MG63 (cell line): ENCODE measurements around the gene RPS16. TPM values are rescaled to one million over a fixed set of nuclear protein-coding genes. Genes with fewer than 3 reads are reported as not detected.
"Not testable (repeated sequence)": the region's sequence is repeated elsewhere in the genome, so short reads cannot be mapped to it uniquely, and the experiment has no call there.

Source experiments
- DNase-seq: peaks from one replicate; pipeline ENCODE4 v3.0.0-alpha.2; 2020
- H3K27me3 ChIP-seq: fragments of 250-450 bp; sonication (Bioruptor Pico); 2 replicates; pipeline ENCODE4 v1.5.1; 2020; ENCODE audit warnings: mild to moderate bottlenecking, moderate library complexity
- H3K36me3 ChIP-seq: fragments of 250-450 bp; sonication (Bioruptor Pico); 2 replicates; pipeline ENCODE4 v1.5.1; 2020; ENCODE audit warnings: mild to moderate bottlenecking, moderate library complexity
- H3K4me3 ChIP-seq: fragments of 250-450 bp; sonication (Bioruptor Pico); 2 replicates; pipeline ENCODE4 v1.5.1; 2020; ENCODE audit warnings: mild to moderate bottlenecking, moderate library complexity
- H3K9me3 ChIP-seq: fragments of 250-450 bp; sonication (Bioruptor Pico); 2 replicates; pipeline ENCODE4 v1.5.1; 2020; ENCODE audit warnings: mild to moderate bottlenecking, moderate library complexity
- total RNA-seq: library from RNA; depleted of rRNA; stranded (reverse); fragments of >200 nt; shearing (Covaris generic); gene quantifications from 2 replicates; pipeline ENCODE4 v1.2.3, GENCODE V29; 2014; ENCODE audit warnings: low replicate concordance

The RPS16 gene
- total RNA-seq, 1 experiment from 2014 or later: 97.8 TPM

DNA sequence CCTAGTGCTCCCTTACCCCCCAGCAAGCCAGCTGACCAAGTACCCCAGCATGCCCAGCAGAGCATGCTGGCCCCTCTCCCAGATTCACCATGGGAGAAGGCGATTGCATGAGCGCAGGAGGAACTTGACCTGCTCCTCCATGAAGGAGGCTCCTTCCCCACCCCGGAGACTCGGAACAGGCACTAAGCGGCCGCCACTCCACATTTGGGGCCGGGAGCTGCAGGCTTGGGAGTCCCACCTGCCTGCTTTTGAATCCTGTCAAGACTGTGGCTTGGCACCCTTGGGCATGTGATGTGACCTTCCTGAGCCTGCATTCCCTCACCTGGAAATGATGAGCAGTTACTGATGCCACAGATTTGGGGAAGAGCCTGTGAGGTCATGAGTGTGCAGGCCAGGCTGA lies 32.2 kb upstream of the RPS16 start:
- Histone ChIP-seq H3K36me3 (peaks cover 96% of the 10 kb centered on the region), H3K9me3 (no peaks in the 10 kb centered on the region), H3K4me3 (no peak overlapping the region), H3K27me3 (no peaks in the 10 kb centered on the region)
- no peak for DNase-seq

GRCh38 chr19:39465956-39466747 lies 30.4 kb upstream of the RPS16 start:
- DNase-seq: no peak
- Histone ChIP-seq H3K4me3 (no peak overlapping the region), H3K36me3 (peaks cover 88% of the 10 kb centered on the region), H3K9me3 (no peaks in the 10 kb centered on the region), H3K27me3 (no peaks in the 10 kb centered on the region)

DNA sequence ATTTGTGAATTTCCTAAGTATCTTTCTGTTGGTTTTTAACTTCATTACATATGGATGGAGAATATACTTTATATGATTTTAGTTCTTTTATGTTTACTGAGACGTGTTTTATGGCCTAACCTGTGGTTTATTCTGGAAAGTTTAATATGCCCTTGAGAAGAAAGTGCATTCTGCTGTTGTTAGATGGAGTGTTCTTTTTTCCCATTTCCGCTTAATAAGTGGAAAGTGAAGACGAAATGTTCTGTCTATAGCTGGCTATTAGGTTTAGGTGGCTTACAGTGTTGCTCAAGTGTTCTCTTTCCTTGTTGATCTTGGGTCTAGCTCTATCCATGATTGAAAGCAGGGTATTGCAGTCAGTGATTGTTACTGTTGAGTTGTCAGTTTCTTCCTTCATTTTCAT lies 27.7 kb upstream of the RPS16 start:
- no peak overlapping the region for H3K4me3 ChIP-seq
- DNase-seq: no peak
- H3K27me3 ChIP-seq: no peaks in the 10 kb centered on the region
- peaks cover 88% of the 10 kb centered on the region for H3K36me3 ChIP-seq
- no peaks in the 10 kb centered on the region for H3K9me3 ChIP-seq

DNA sequence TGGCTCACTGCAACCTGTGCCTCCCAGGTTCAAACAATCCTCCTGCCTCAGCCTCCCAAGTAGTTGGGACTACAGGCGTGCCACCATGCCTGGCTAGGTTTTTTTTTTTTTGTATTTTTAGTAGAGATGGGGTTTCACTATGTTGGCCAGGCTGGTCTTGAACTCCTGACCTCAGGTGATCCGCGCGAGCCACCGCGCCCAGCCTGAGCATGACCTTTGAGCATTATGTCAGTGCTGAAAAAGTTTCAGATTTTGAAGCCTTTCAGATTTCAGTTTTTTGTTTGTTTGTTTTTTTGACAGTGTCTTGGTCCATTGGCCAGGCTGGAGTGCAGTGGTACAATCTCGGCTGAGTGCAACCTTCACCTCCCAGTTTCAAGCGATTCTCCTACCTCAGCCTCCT lies 15.5 kb upstream of the RPS16 start:
- peaks cover 62% of the 10 kb centered on the region for H3K36me3 ChIP-seq

DNA sequence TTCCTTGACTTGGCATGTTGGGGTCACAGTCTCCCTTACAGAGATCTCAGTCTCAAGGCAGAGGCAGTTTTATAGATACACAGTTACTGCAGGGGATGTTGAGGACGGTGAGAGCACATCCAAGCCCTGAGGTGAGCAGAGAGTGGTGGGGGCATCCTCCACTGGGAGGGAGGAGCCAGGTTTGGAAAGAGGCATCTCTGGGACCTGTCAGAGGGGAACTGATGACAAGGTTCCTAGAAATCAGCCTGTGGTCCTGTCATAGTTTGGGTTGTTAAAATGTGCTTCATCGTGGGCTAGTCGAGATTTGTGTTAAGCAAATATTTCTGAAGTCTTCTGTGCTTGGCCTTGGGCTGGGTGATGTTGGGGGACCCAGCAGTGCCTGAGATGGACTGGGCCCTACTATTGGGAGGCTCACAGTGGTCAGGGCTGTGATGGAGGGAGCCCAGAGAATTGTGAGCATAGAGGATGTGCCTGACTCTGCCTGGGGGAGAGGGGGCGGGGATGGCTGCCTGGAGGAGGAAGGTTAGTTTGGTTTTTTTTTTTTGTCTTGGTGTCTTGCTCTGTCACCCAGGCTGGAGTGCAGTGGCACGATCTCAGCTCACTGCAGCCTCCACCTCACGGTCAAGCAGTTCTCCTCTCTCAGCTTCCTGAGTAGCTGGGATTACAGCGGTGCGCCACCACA lies 13.5 kb upstream of the RPS16 start:
- no peak for DNase-seq
- Histone ChIP-seq H3K4me3 (no peak overlapping the region), H3K27me3 (no peaks in the 10 kb centered on the region), H3K36me3 (peaks cover 55% of the 10 kb centered on the region), H3K9me3 (no peaks in the 10 kb centered on the region; the same call in 1 of the 2 replicates)

More for the DNA sequence above, 15.5 kb upstream of the RPS16 start:
- not testable (repeated sequence) for DNase-seq, H3K9me3 ChIP-seq, H3K27me3 ChIP-seq, H3K4me3 ChIP-seq

DNA sequence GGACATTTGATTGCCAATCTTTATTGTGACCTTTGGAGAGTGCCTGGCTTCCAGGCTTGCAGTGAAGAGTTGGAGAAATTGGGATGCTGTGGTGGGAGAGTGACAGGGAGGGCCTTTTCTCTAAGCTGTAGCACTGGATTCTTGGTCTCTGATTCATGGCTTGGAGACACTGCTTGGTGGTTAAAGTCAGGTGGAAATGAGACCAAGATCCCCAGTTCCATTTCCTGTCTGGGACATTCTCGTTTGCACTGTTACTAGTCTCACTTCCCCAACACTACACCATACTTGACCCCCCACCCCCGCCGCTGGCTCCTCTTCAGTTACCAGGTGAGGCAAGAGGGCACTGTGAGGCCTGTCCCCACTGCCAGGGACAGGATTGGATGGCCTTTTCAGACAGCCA lies 12.5 kb upstream of the RPS16 start:
- Histone ChIP-seq H3K27me3 (no peaks in the 10 kb centered on the region), H3K9me3 (no peaks in the 10 kb centered on the region; the same call in 1 of the 2 replicates), H3K36me3 (peaks cover 47% of the 10 kb centered on the region), H3K4me3 (no peak overlapping the region)
- DNase-seq: no peak

- Histone ChIP-seq H3K9me3 (no peaks in the 10 kb centered on the region; the same call in 1 of the 2 replicates), H3K27me3 (no peaks in the 10 kb centered on the region), H3K36me3 (peaks cover 33% of the 10 kb centered on the region), H3K4me3 (peak overlapping the region; percentile 95)
- DNase-seq: no peak
These were observed 10.8 kb upstream of the RPS16 start for GRCh38 chr19:39446365-39447084.

- Histone ChIP-seq H3K36me3 (peaks cover 29% of the 10 kb centered on the region), H3K4me3 (peak within 1 kb of the TSS; percentile 95), H3K9me3 (no peaks in the 10 kb centered on the region; the same call in 1 of the 2 replicates), H3K27me3 (no peaks in the 10 kb centered on the region)
- peak; percentile 98 for DNase-seq
These were observed 9.7 kb upstream of the RPS16 start, which contains the start of gene SUPT5H for GRCh38 chr19:39445196-39446111. SUPT5H (plus strand) TSS chr19:39445582; CDS start chr19:39445891, 309 bp downstream.

DNA sequence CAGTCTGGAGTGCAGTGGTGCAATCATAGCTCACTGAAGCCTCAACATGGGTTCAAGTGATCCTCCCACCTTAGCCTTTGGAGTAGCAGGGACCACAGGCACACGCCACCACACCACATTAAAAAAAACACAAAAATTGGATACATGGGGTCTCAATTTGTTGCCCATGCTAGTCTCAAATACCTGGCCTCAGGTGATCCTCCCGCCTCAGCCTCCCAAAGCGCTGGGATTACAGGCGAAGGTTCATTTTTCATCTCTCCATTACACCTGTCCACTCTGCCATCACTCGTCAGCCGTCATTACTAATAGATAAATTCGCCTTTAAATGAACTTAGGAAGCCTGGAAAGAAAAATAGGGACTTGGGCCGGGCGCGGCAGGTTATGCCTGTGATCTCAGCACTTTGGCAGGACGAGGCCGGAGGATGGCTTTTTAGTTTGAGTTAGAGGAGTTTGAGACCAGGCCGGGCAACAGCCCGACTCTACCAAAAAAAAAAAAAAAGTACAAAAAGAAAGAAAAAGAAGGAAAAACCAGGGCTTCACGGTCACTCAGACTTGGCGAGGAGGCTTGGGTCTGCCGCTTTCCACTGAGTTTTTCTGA lies 8.9 kb upstream of the RPS16 start:
- no peaks in the 10 kb centered on the region for H3K27me3 ChIP-seq
- DNase-seq: no peak
- H3K4me3 ChIP-seq: peak overlapping the region; percentile 95
- H3K9me3 ChIP-seq: no peaks in the 10 kb centered on the region; the same call in 1 of the 2 replicates
- peaks cover 25% of the 10 kb centered on the region for H3K36me3 ChIP-seq

GRCh38 chr19:39438270-39438934 lies 2.7 kb upstream of the RPS16 start:
- Histone ChIP-seq H3K27me3 (no peaks in the 10 kb centered on the region), H3K9me3 (no peaks in the 10 kb centered on the region), H3K36me3 (peaks cover 23% of the 10 kb centered on the region), H3K4me3 (no peak overlapping the region)
- DNase-seq: no peak

DNA sequence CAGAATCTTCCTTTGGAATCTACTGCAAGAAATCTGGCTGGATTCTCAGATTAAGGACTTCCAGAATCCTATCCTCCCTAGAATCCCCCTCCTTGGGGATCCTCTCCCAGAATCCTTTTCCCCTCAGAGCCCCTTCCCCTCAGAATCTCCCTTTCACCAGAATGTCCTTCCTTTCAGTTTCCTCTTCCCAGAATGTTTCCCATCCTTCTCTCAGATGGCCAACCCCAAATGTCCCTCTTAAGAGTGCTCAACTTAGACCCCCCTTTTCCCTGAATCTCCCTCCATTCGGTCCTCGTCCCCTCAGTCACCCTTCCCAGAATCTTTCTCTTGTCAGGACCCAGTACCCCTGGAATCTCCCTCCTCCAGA lies 584 bp upstream of the RPS16 start:
- Histone ChIP-seq H3K36me3 (peaks cover 41% of the 10 kb centered on the region), H3K9me3 (no peaks in the 10 kb centered on the region), H3K27me3 (no peaks in the 10 kb centered on the region), H3K4me3 (peak overlapping the region; percentile 96)
- no peak for DNase-seq

DNA sequence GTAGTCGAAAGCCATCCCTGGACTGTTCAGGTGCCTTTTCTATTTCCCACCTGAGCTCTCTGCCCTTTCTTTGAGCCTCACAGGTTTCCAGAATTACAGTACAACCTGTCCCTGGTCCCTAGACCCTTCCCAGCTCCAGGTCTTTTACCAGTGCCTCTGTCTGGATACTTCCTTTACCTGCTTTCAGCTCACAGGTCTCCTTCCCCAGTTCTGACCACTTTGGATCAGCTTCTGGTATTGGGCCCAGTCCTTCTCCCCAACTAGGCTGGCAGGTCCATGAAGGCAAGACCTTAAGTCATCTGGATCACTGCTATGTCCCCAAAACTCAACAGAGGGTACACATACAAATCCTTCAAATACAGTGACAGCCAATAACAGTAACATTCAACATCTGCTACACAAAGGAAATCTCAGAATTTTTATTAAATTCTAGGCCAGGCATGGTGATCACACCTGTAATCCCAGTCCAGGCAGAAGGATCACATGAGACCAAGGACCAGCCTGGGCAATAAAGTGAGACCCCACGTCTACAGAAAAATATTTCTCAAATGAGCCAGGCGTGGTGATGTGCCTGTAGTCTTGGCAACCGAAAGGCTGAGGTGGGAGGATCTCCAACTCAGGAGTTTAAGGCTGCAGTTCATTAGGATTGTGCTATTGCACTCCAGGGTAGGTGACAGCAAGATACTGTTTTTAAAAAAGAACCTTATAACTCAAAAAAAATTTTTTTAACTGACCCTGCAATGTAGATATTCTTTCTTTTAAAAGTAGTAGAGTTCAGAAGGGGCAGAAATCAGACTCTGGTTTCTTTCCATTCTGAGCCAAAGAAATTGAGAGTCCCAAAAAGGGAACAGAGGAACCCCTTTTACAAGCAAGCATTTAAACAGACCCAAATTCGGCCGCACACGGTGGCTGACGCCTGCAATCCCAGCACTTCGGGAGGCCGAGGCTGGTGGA lies 1.3 kb downstream of the RPS16 start:
- DNase-seq: no peak
- H3K4me3 ChIP-seq: peak overlapping the region; percentile 96
- H3K9me3 ChIP-seq: no peaks in the 10 kb centered on the region
- no peaks in the 10 kb centered on the region for H3K27me3 ChIP-seq
- peaks cover 46% of the 10 kb centered on the region for H3K36me3 ChIP-seq

GRCh38 chr19:39433480-39434079 lies 2.2 kb downstream of the RPS16 start:
- Histone ChIP-seq H3K36me3 (peaks cover 46% of the 10 kb centered on the region), H3K9me3 (no peaks in the 10 kb centered on the region), H3K4me3 (no peak overlapping the region), H3K27me3 (no peaks in the 10 kb centered on the region)
- no peak for DNase-seq

GRCh38 chr19:39432677-39433025 lies 3.1 kb downstream of the RPS16 start:
- Histone ChIP-seq H3K9me3 (no peaks in the 10 kb centered on the region), H3K36me3 (peaks cover 46% of the 10 kb centered on the region), H3K27me3 (no peaks in the 10 kb centered on the region), H3K4me3 (no peak overlapping the region)
- DNase-seq: no peak
